Measurements from ENCODE around the gene ACSL6. TPM values are rescaled to one million over a fixed set of nuclear protein-coding genes. Genes with fewer than 3 reads are reported as not detected.

The ACSL6 gene
- total RNA-seq, 1 donor from 2014 or later = 0.98 TPM

- no peak for DNase-seq
- no peaks in the 10 kb centered on the region for H3K36me3 ChIP-seq
- intact Hi-C loops (cut with DNase I) = no loop called here
- no peak for TF ChIP-seq CTCF (IDR thresholded peaks at IDR 0.05)
- no peak for ATAC-seq
- H3K4me3 ChIP-seq = no peak overlapping the region
- no peaks in the 10 kb centered on the region for H3K4me1 ChIP-seq
- H3K27ac ChIP-seq = no peak overlapping the region
- H3K9me3 ChIP-seq = no peaks in the 10 kb centered on the region
- no peaks in the 10 kb centered on the region for H3K27me3 ChIP-seq
Measured at GRCh38 chr5:132037353-132037752, 25.9 kb upstream of the ACSL6 start.

- ATAC-seq (no peak), DNase-seq (no peak)
- no peaks in the 10 kb centered on the region for H3K36me3 ChIP-seq
- no peak overlapping the region for H3K27ac ChIP-seq
- no peaks in the 10 kb centered on the region for H3K4me1 ChIP-seq
- intact Hi-C loops (cut with DNase I) = no loop called here
- no peaks in the 10 kb centered on the region for H3K27me3 ChIP-seq
- TF ChIP-seq CTCF (IDR thresholded peaks at IDR 0.05) = no peak
- H3K4me3 ChIP-seq = no peak overlapping the region
- no peaks in the 10 kb centered on the region for H3K9me3 ChIP-seq
Measured at GRCh38 chr5:132033122-132033521, 21.7 kb upstream of the ACSL6 start.

GRCh38 chr5:132032196-132032595 is 20.7 kb upstream of the ACSL6 start:
- intact Hi-C loops (cut with DNase I) = no loop called here
- Histone ChIP-seq H3K4me3 (no peak overlapping the region), H3K4me1 (no peaks in the 10 kb centered on the region), H3K27ac (no peak overlapping the region), H3K9me3 (no peaks in the 10 kb centered on the region), H3K27me3 (no peaks in the 10 kb centered on the region), H3K36me3 (no peaks in the 10 kb centered on the region)
- TF ChIP-seq CTCF (IDR thresholded peaks at IDR 0.05) = no peak
- DNase-seq = no peak
- ATAC-seq = no peak

GRCh38 chr5:132030610-132031009 is 19.2 kb upstream of the ACSL6 start:
- no peak overlapping the region for H3K4me3 ChIP-seq
- ATAC-seq (no peak), DNase-seq (no peak)
- no peaks in the 10 kb centered on the region for H3K4me1 ChIP-seq
- H3K9me3 ChIP-seq = no peaks in the 10 kb centered on the region
- no peaks in the 10 kb centered on the region for H3K36me3 ChIP-seq
- H3K27ac ChIP-seq = no peak overlapping the region
- H3K27me3 ChIP-seq = no peaks in the 10 kb centered on the region
- no peak for TF ChIP-seq CTCF (IDR thresholded peaks at IDR 0.05)
- intact Hi-C loops (cut with DNase I) = no loop called here

- H3K27me3 ChIP-seq = no peaks in the 10 kb centered on the region
- no peak overlapping the region for H3K4me3 ChIP-seq
- H3K36me3 ChIP-seq = no peaks in the 10 kb centered on the region
- H3K9me3 ChIP-seq = no peaks in the 10 kb centered on the region
- ATAC-seq (no peak), DNase-seq (no peak)
- no peaks in the 10 kb centered on the region for H3K4me1 ChIP-seq
- intact Hi-C loops (cut with DNase I) = no loop called here
- H3K27ac ChIP-seq = no peak overlapping the region
- no peak for TF ChIP-seq CTCF (IDR thresholded peaks at IDR 0.05)
Measured at GRCh38 chr5:132029609-132030330, 18.3 kb upstream of the ACSL6 start.

GRCh38 chr5:132027027-132027426 is 15.6 kb upstream of the ACSL6 start:
- intact Hi-C loops (cut with DNase I) = no loop called here
- DNase-seq (no peak), ATAC-seq (peak; percentile 7)
- Histone ChIP-seq H3K36me3 (no peaks in the 10 kb centered on the region), H3K4me3 (no peak overlapping the region), H3K27ac (no peak overlapping the region), H3K27me3 (no peaks in the 10 kb centered on the region), H3K4me1 (no peaks in the 10 kb centered on the region), H3K9me3 (no peaks in the 10 kb centered on the region)
- no peak for TF ChIP-seq CTCF (IDR thresholded peaks at IDR 0.05)
